Erythroblast (primary cell): Measurements from ENCODE around the gene C16orf92.
A peak's percentile ranks its signal among the peaks of the same experiment; 100 is the strongest.
"Not testable (repeated sequence)": the region's sequence is repeated elsewhere in the genome, so short reads cannot be mapped to it uniquely, and the experiment has no call there.

Experiments
- DNase-seq, 2 experiments: peaks; one replicate each; lab custom pipeline; 2025; lab: John Stamatoyannopoulos, UW
- GATA1 ChIP-seq: IDR thresholded peaks from 2 replicates; pipeline ENCODE4 v1.6.1; 2011; ENCODE audit warnings: low read depth, mild to moderate bottlenecking, control low read depth, low read length, moderate library complexity
- POLR2A ChIP-seq: IDR thresholded peaks from 2 replicates; pipeline ENCODE4 v1.6.1; 2011; ENCODE audit warnings: mild to moderate bottlenecking, low read length

C16orf92 gene

DNA sequence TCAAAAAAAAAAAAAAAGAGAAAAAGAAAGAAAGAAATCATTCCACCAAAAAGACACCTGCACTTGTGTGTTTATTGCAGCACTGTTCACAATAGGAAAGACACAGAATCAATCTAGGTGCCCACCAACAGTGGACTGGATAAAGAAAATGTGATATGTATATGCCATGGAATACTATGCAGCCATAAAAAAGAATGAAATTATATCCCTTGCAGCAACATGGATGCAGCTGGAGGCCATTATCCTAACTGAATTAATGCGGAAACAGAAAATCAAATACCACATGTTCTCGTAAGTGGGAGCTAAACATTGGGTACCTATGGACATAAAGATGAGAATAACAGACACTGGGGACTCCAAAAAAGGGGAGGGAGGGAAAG is 5.7 kb upstream of the C16orf92 start:
- TF ChIP-seq POLR2A = no peak
- TF ChIP-seq GATA1 = no peak
- no peak for DNase-seq

DNA sequence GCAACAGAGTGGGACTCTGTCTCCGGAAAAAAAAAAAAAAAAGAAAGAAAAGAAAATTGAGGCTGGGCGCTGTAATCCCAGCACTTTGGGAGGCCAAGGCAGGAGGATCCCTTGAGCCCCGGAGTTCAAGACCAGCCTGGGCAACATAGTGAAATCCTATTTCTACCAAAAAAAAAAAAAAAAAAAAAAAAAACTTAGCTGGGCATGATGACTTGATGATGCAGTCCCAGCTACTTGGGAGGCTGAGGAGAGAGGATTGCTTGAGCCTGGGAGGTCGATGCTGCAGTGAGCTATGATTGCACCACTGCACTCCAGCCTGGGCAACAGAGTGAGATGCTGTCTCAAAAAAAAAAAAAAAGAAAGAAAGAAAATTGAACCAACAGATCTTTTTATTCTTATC is 5.1 kb upstream of the C16orf92 start:
- not testable (repeated sequence) for DNase-seq

DNA sequence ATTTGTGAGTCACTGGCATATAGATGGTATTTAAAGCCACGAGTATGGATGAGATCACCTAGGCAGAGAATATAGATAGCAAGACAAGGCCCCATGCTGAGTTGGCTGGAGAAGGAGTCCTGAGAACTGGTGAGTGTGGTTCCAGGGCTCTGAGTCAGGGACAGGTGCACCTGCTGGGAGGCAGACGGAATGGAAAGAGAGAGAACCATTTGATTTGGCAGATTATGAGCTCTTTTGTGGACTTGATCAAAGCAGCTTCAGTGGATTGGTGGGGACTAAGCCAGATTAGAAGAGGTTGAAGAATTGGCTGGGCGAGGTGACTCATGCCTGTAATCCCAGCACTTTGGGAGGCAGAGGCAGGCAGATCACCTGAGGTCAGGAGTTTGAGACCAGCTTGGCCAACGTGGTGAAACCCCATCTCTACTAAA is 4.3 kb upstream of the C16orf92 start:
- no peak for DNase-seq
- TF ChIP-seq GATA1 = no peak
- no peak for TF ChIP-seq POLR2A

DNA sequence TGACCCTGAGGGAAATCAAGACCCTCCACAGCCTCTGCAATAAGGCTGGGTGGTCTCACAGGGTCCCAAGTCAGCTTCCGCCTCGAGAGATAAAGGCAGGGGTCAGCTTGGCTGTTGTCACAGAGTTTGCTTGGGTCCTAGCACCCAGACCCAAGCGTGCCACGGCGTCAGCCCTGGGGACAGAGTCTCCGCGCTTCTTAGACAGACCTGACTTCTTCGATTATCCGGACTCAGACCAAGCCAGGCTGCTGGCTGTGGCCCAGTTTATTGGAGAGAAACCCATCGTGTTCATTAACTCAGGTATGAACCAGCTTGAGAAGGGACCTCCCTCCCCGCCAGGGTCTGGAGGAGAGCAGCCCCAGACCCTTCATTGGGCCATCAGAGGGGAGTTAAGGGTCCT is 588 bp downstream of the C16orf92 start:
- DNase-seq = no peak
- no peak for TF ChIP-seq POLR2A
- no peak for TF ChIP-seq GATA1

DNA sequence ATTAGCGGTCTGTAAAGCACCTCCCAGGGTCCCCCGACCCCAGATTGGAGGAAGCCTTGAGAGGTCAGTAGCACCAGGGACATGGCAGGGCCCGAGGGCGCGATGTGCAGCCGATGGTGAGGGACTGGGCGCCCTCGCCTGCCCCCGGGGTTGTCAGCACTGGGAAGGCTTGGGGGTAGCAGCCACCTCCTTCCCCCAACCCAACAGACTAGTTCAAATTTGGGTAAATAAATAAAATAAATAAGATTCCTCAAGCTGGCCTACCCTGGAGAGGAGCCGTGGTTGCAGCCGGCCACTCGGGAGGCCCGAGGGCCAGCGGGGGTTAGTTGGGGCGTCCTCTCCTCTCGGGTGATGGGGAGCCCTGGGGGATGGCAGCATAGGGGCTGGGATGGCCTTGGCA is 1.5 kb downstream of the C16orf92 start:
- no peak for DNase-seq
- TF ChIP-seq GATA1 = no peak
- TF ChIP-seq POLR2A = no peak

DNA sequence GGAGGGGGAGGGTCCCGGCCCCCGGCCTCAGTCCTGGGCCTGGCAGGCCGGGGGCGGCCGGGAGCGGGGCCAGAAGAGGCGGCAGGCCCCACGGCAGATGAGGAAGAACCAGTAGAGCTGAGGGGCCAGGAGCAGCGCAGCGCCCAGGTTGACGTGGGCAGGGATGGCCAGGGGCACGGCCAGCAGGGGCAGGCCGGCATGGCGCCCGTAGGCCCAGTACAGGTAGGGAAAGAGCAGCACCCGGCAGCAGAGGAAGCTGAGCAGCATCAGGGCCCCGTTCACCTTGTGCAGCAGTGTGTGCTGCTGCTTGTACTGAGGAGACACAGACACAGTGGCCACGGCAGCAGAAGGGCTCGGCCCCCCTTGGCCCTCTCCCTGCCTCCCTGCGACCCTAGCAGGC is 2.2 kb downstream of the C16orf92 start:
- TF ChIP-seq POLR2A = no peak
- no peak for TF ChIP-seq GATA1
- no peak for DNase-seq

DNA sequence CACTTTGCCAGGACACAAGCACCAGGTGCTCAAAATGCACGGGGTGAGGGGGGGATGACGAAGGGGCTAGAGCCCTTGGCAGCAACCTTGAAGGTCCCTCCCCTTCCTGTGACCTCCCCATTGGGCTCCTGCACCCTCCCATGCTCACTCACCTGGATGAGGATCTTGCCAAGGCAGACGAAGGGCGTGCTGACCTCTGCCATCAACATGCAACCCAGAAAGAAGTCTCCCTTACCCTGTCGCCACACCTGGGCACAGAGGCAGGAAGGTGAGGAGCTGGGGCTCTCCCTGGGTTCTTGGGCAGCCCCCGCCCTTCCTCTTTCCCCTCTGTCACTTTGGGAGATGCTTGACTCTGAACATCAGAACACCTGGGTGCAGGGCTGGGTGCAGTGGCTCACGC is 2.6 kb downstream of the C16orf92 start:
- TF ChIP-seq GATA1 (no peak), POLR2A (no peak)
- no peak for DNase-seq

DNA sequence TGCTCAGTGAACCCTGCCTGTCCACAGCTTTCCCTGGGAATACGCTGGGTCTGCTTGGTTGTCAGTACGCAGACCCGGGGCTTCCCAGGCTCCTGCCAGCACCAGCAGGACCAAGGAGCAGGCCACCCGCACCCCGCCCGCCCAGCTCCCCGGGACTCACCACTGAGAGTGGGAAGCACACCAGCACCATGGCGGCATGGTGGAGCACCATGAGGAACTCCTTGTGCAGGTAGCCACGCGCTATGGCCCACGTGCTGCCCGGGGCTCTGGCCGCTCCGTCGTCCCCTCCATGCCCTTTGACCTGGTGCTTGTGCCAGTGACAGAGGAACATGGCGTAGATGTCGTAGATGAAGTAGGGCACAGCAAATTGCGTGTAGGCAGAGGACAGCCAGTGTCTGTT is 3.5 kb downstream of the C16orf92 start:
- TF ChIP-seq GATA1 = no peak
- no peak for TF ChIP-seq POLR2A
- no peak for DNase-seq

DNA sequence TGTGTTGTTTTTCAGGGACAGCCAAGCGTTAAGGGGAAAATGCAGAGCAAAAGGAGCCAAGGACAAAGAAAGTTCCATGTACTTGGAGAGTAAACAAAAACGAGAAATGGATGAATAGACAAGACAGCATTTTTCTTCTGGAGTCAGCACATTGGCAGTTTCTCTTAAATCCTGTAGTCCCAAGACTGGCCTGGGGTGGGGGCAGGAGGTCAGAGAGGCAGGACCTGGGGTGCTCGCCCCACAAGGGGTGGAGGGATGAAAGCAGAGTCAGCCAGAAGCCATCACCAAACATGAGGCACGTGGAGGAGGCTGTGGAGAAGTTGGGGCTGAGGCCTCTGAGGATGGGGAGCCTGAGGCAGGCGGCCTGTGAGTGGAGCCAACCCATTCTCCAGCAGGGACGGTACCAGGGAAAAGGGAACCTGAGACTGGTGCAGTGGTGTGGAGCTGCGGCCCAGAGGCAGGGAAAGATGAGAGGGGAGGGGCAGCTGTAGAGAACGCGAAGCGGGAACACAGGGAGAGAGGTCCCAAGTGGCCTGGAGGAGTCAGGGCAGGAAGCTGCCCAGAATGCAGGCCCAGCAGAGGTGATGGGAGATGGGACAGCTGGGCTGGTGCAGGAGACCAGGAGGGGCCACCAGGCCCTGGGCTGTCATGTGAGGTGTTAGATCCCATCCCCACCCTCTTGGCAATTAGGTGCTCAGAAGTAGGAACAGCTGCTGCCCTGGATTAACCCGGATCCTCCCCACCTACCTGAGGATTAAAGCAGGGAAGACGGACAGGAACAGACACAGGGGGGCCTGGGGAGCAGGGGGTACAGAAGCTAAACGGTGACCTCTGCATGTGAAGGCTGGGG is 4.8 kb downstream of the C16orf92 start:
- TF ChIP-seq GATA1 (no peak), POLR2A (no peak)
- DNase-seq = no peak

DNA sequence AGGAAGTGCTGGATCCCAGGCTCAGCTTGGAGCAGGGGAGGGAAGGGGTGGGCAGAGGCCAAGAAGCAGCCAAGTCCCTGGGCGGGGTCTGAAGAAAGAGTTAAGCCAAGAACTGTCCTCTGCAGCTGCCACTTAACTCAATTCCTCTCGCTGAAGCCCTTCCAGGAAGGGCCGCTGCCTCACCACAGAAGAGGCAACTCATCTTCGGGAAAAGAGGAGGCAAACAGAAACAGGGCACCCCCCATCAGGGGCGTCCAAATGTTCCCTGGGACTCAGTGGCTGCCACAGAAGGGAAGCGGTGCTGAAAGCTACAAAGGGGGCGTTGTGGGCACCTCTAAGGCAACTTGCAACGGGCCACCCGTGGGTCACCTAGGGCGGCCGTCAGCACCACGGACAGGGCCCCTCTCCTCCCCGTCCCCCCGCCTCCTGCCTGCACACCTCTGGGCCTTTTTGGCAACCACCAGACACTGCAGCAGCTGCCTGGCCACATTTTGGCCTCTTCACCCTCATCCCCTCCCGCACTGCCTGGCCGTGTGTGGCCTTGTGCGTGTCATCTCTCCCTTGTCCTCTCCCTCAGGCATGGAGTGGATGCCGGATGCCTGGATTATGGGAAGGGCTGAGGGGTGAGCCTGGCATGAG is 5.6 kb downstream of the C16orf92 start:
- no peak for DNase-seq
- no peak for TF ChIP-seq POLR2A
- no peak for TF ChIP-seq GATA1

DNA sequence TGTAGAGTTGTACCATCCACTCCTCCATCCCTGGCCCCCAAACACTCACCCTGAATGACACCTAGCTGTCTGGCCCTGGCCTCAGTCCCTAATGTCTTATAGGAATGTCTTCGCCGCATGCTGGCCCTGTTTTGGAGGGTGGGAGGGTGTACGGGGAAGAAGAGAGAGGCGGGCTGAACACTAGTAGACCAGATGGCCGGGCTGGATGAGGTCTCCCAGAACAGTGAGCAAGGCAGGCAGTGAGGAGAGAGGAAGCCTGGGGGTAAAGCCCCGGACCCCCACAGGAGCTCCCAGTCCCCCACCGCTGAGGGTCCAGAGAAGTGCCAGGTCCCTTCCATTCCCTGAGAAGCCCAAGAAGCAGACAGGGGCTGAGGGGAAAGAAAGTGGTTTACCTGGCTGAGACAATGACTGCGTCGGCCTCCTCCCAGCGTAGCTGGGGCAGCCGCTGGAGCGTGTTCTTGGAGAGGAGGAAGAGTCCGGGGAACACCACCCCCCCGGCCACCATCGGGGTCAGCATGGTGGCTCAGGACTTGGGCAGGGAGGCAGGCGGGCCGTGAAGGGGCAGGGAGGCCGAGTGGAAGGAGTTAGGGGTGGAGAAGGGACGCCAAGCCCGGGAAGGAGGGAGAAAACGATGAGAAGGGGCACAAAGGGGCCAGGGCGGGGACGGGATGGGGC is 7.2 kb downstream of the C16orf92 start:
- DNase-seq = no peak
- no peak for TF ChIP-seq POLR2A
- no peak for TF ChIP-seq GATA1

DNA sequence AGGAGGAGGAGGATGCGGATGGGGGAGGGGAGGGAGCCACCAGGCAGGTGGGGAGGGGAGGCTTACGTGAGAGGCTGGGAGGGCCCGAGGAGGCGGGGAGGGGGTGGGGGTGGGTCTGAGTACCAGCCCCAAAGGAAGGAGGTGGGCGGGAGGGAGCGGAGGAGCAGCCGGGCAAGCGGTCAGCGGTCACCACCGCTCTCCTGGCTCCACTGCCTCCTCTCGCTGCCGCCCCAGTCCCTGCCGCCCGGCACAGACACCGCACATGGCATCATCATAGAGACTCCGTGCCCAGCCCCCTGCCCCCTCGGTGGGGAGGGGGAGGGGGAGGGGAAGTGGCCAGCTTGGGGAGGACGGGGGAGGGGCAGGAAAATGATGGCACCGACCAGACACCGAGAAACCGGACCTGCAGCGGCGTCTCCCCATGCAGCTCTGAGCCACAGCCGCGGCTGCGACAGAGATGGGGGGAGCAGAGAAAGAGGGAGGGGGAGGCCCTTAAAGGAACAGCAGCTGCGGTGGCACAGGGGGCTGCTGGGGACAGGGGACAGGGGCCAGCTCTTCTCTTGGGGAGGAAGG is 7.9 kb downstream of the C16orf92 start, which contains the start of gene TLCD3B:
TSS of gene TLCD3B (minus strand) at position 431 of the 573 bp plus-strand sequence. CDS start 744 bp downstream, outside the sequence.
- DNase-seq = no peak
- TF ChIP-seq POLR2A (no peak), GATA1 (no peak)

DNA sequence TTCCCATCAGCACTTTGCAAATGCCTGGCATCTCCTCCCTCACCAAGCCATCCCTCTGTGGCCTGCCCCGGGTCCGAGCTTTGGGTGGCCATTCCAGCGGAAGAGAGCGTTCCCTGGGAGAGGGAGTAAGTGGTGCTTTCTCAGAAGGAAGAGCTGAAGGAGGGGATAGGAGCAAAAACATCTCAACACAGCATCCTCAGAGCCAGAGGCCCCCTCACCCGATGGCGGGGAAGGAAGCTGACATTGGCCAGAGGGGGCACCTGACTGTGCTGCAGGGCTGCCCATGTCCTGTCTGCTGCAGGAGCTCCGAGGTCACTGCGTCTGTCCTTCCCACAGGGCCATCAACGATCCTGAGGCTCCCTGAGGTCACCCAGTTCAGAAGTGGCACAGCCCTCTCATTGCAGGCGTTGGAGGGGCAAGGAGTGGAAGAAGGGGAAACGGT is 8.5 kb downstream of the C16orf92 start:
- no peak for DNase-seq
- TF ChIP-seq POLR2A (no peak), GATA1 (no peak)

DNA sequence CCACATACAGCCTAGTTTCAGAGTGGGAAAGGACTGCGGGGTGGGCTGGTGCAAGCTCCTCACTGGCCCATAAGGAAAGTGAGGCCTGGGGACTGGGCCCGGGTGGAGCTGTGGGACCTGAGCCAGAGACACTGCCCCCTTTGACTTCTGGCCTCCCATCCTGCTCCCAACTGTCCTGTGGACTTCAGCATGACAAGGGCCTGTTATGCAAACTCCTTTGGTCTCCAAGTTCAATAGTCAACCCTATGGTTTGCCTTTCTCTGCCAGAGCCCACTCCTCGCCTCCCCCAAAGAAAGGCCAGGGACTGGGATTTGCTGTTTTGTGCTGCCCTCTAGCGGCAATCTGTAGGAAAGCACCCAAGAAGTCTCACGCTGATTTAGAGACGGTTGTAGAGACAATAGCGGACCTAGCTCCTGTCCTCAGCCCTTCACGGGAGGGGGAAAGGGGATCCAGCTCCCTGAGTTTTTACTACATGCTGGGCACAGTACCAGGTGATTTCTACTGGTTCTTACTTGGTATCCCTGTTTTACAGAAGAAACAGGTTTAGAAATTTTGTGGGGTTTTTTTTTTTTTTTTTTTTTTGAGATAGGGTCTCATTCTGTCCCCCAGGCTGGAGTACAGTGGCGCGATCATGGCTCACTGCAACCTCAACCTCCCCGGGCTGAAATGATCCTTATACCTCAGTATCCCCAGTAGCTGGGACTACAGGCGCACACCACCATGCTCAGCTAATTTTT is 9.3 kb downstream of the C16orf92 start:
- TF ChIP-seq GATA1 (no peak), POLR2A (no peak)
- peak; percentile 69 to 85 for DNase-seq
